ENCODE measurements around the gene ZNF90.

DNA sequence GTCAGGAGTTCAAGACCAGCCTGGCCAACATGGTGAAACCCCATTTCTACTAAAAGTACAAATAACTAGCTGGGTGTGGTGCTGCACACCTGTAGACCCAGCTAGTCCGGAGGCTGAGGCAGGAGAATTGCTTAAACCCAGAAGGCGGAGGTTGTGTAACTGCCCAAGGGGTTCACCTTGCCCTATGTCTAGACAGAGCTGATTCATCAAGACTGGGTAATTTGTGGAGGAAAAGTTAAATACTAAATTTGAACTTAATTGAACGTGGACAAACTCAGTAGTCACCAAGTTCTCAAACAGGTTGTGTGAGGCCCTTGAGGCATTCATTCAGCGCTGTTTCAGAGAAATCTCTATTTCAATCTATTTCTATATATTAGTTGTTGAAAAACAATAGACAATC is 75.5 kb downstream of the ZNF90 start:
- TF ChIP-seq, protein P1, sequence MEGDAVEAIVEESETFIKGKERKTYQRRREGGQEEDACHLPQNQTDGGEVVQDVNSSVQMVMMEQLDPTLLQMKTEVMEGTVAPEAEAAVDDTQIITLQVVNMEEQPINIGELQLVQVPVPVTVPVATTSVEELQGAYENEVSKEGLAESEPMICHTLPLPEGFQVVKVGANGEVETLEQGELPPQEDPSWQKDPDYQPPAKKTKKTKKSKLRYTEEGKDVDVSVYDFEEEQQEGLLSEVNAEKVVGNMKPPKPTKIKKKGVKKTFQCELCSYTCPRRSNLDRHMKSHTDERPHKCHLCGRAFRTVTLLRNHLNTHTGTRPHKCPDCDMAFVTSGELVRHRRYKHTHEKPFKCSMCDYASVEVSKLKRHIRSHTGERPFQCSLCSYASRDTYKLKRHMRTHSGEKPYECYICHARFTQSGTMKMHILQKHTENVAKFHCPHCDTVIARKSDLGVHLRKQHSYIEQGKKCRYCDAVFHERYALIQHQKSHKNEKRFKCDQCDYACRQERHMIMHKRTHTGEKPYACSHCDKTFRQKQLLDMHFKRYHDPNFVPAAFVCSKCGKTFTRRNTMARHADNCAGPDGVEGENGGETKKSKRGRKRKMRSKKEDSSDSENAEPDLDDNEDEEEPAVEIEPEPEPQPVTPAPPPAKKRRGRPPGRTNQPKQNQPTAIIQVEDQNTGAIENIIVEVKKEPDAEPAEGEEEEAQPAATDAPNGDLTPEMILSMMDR (IDR thresholded peaks at IDR 0.05 in 2 of 3, conservative IDR thresholded peaks at IDR 0.05 in 1 of 3; ENCODE audit: control insufficient read depth in 2 of 3, extremely low read depth in 1 of 3, insufficient read depth in 1 of 3, low read depth in 3 of 3, low read length in 3 of 3), result no peak
- TF ChIP-seq, protein P2, sequence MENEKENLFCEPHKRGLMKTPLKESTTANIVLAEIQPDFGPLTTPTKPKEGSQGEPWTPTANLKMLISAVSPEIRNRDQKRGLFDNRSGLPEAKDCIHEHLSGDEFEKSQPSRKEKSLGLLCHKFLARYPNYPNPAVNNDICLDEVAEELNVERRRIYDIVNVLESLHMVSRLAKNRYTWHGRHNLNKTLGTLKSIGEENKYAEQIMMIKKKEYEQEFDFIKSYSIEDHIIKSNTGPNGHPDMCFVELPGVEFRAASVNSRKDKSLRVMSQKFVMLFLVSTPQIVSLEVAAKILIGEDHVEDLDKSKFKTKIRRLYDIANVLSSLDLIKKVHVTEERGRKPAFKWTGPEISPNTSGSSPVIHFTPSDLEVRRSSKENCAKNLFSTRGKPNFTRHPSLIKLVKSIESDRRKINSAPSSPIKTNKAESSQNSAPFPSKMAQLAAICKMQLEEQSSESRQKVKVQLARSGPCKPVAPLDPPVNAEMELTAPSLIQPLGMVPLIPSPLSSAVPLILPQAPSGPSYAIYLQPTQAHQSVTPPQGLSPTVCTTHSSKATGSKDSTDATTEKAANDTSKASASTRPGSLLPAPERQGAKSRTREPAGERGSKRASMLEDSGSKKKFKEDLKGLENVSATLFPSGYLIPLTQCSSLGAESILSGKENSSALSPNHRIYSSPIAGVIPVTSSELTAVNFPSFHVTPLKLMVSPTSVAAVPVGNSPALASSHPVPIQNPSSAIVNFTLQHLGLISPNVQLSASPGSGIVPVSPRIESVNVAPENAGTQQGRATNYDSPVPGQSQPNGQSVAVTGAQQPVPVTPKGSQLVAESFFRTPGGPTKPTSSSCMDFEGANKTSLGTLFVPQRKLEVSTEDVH (IDR thresholded peaks at IDR 0.05; ENCODE audit: low read depth, partially characterized antibody), result no peak
- TF ChIP-seq, protein P3, sequence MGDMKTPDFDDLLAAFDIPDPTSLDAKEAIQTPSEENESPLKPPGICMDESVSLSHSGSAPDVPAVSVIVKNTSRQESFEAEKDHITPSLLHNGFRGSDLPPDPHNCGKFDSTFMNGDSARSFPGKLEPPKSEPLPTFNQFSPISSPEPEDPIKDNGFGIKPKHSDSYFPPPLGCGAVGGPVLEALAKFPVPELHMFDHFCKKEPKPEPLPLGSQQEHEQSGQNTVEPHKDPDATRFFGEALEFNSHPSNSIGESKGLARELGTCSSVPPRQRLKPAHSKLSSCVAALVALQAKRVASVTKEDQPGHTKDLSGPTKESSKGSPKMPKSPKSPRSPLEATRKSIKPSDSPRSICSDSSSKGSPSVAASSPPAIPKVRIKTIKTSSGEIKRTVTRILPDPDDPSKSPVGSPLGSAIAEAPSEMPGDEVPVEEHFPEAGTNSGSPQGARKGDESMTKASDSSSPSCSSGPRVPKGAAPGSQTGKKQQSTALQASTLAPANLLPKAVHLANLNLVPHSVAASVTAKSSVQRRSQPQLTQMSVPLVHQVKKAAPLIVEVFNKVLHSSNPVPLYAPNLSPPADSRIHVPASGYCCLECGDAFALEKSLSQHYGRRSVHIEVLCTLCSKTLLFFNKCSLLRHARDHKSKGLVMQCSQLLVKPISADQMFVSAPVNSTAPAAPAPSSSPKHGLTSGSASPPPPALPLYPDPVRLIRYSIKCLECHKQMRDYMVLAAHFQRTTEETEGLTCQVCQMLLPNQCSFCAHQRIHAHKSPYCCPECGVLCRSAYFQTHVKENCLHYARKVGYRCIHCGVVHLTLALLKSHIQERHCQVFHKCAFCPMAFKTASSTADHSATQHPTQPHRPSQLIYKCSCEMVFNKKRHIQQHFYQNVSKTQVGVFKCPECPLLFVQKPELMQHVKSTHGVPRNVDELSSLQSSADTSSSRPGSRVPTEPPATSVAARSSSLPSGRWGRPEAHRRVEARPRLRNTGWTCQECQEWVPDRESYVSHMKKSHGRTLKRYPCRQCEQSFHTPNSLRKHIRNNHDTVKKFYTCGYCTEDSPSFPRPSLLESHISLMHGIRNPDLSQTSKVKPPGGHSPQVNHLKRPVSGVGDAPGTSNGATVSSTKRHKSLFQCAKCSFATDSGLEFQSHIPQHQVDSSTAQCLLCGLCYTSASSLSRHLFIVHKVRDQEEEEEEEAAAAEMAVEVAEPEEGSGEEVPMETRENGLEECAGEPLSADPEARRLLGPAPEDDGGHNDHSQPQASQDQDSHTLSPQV (IDR thresholded peaks at IDR 0.05), result no peak
- TF ChIP-seq POLR2AphosphoS5 (IDR thresholded peaks at IDR 0.05; ENCODE audit: low read length) (no peak), FOS (IDR thresholded peaks at IDR 0.05; ENCODE audit: borderline replicate concordance, extremely low read depth, insufficient read length) (no peak), TCF7 (IDR thresholded peaks at IDR 0.05; ENCODE audit: borderline replicate concordance) (no peak), CEBPB (IDR thresholded peaks at IDR 0.05; ENCODE audit: borderline replicate concordance in 1 of 2, low read depth in 2 of 2, low read length in 2 of 2) (no peak), POLR2AphosphoS2 (IDR thresholded peaks at IDR 0.05; ENCODE audit: low read depth, low read length) (no peak), TAF1 (IDR thresholded peaks at IDR 0.05; ENCODE audit: borderline replicate concordance, low read depth, low read length) (no peak)
- TF ChIP-seq, protein P4, sequence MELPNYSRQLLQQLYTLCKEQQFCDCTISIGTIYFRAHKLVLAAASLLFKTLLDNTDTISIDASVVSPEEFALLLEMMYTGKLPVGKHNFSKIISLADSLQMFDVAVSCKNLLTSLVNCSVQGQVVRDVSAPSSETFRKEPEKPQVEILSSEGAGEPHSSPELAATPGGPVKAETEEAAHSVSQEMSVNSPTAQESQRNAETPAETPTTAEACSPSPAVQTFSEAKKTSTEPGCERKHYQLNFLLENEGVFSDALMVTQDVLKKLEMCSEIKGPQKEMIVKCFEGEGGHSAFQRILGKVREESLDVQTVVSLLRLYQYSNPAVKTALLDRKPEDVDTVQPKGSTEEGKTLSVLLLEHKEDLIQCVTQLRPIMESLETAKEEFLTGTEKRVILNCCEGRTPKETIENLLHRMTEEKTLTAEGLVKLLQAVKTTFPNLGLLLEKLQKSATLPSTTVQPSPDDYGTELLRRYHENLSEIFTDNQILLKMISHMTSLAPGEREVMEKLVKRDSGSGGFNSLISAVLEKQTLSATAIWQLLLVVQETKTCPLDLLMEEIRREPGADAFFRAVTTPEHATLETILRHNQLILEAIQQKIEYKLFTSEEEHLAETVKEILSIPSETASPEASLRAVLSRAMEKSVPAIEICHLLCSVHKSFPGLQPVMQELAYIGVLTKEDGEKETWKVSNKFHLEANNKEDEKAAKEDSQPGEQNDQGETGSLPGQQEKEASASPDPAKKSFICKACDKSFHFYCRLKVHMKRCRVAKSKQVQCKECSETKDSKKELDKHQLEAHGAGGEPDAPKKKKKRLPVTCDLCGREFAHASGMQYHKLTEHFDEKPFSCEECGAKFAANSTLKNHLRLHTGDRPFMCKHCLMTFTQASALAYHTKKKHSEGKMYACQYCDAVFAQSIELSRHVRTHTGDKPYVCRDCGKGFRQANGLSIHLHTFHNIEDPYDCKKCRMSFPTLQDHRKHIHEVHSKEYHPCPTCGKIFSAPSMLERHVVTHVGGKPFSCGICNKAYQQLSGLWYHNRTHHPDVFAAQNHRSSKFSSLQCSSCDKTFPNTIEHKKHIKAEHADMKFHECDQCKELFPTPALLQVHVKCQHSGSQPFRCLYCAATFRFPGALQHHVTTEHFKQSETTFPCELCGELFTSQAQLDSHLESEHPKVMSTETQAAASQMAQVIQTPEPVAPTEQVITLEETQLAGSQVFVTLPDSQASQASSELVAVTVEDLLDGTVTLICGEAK (IDR thresholded peaks at IDR 0.05; ENCODE audit: borderline replicate concordance), result no peak

All from GM12878 (cell line).